Measurements from ENCODE around the gene ZNF343.
"Not testable (repeated sequence)": the region's sequence is repeated elsewhere in the genome, so short reads cannot be mapped to it uniquely, and the experiment has no call there.

ZNF343 gene

GRCh38 chr20:2521369-2522305 lies 12.9 kb upstream of the ZNF343 start:
- peak in 1 of 3 experiments; percentile 17 for DNase-seq (ENCODE audit: low read depth in 3 of 3)

- no peak for DNase-seq (ENCODE audit: low read depth in 3 of 3)
These were observed 11.9 kb upstream of the ZNF343 start for GRCh38 chr20:2520617-2521016.

- DNase-seq (ENCODE audit: low read depth in 3 of 3): no peak
These were observed 10.5 kb upstream of the ZNF343 start for GRCh38 chr20:2519115-2519809.

GRCh38 chr20:2518558-2518957 lies 9.8 kb upstream of the ZNF343 start:
- DNase-seq (ENCODE audit: low read depth in 3 of 3): no peak

- no peak for DNase-seq (ENCODE audit: low read depth in 3 of 3)
These were observed 9.4 kb upstream of the ZNF343 start for GRCh38 chr20:2518096-2518495.

- no peak for DNase-seq (ENCODE audit: low read depth in 3 of 3)
These were observed 7.7 kb upstream of the ZNF343 start for GRCh38 chr20:2516399-2516798.

- no peak for DNase-seq (ENCODE audit: low read depth in 3 of 3)
These were observed 6.5 kb upstream of the ZNF343 start for GRCh38 chr20:2515203-2515602.

- no peak for DNase-seq (ENCODE audit: low read depth in 3 of 3)
These were observed 1.1 kb upstream of the ZNF343 start for GRCh38 chr20:2509794-2510193.

- DNase-seq (ENCODE audit: low read depth in 3 of 3): no peak
These were observed 710 bp upstream of the ZNF343 start for GRCh38 chr20:2509468-2509781.

GRCh38 chr20:2507875-2508630 lies 662 bp downstream of the ZNF343 start:
- DNase-seq (ENCODE audit: low read depth in 3 of 3): no peak

GRCh38 chr20:2507464-2507863 lies 1.3 kb downstream of the ZNF343 start:
- DNase-seq (ENCODE audit: low read depth in 3 of 3): no peak

GRCh38 chr20:2506426-2506825 lies 2.3 kb downstream of the ZNF343 start:
- DNase-seq (ENCODE audit: low read depth in 3 of 3): not testable (repeated sequence)

GRCh38 chr20:2504803-2505202 lies 3.9 kb downstream of the ZNF343 start:
- not testable (repeated sequence) for DNase-seq (ENCODE audit: low read depth in 3 of 3)

GRCh38 chr20:2502808-2503384 lies 5.8 kb downstream of the ZNF343 start:
- not testable (repeated sequence) for DNase-seq (ENCODE audit: low read depth in 3 of 3)

- DNase-seq (ENCODE audit: low read depth in 3 of 3): no peak
These were observed 23.1 kb downstream of the ZNF343 start for GRCh38 chr20:2485661-2486060.

- no peak for DNase-seq (ENCODE audit: low read depth in 3 of 3)
These were observed 23.6 kb downstream of the ZNF343 start for GRCh38 chr20:2485080-2485479.

- DNase-seq (ENCODE audit: low read depth in 3 of 3): no peak
These were observed 25.2 kb downstream of the ZNF343 start for GRCh38 chr20:2483504-2483903.

GRCh38 chr20:2480381-2480780 lies 28.3 kb downstream of the ZNF343 start:
- no peak for DNase-seq (ENCODE audit: low read depth in 3 of 3)

- DNase-seq (ENCODE audit: low read depth in 3 of 3): no peak
These were observed 31.7 kb downstream of the ZNF343 start for GRCh38 chr20:2476742-2477615.

- DNase-seq (ENCODE audit: low read depth in 3 of 3): no peak
These were observed 32.6 kb downstream of the ZNF343 start for GRCh38 chr20:2475850-2476741.

Measured in stimulated activated CD4-positive, alpha-beta T cell treated with anti-CD3 and anti-CD28 coated beads, TNF-alpha, amount 100 ng/mL, for 4 hours (primary cell).